Endothelial cell of umbilical vein (primary cell): ENCODE measurements around the gene DCUN1D4. TPM values are rescaled to one million over a fixed set of nuclear protein-coding genes. Genes with fewer than 3 reads are reported as not detected.

Source experiments
- BruUV-seq: library from RNA; stranded (reverse); fragments of 400-500 nt; replicated peaks from 2 replicates; lab custom pipeline; 2021; lab: Mats Ljungman, UMichigan
- CTCF ChIA-PET: fragments of 300-600, 350-600 bp; sonication (Branson Sonifier 250); formaldehyde crosslinking; loops from one replicate; lab custom pipeline; 2021; ENCODE audit warnings: antibody characterized with exemption, inconsistent platforms; lab: Charles Lee
- POLR2A ChIA-PET: fragments of 300-600, 350-600 bp; sonication (Branson Sonifier 250); formaldehyde crosslinking; loops from one replicate; lab custom pipeline; 2021; ENCODE audit warnings: antibody characterized with exemption, inconsistent platforms; lab: Charles Lee
- DNase-seq: peaks from one replicate; pipeline ENCODE4 v3.0.0-alpha.2; 2011; ENCODE audit warnings: low read depth, low spot score
- FAIRE-seq: peaks from 2 replicates; lab custom pipeline; 2011; peaks lifted over from hg19 to GRCh38; lab: Jason Lieb, UNC
- H2AFZ ChIP-seq: 2 replicates; pipeline ENCODE4 v1.6.0; 2012; ENCODE audit warnings: low read depth, low read length, control low read depth, inconsistent platforms
- H3K27ac ChIP-seq: 2 replicates; pipeline ENCODE4 v1.5.1; 2011; ENCODE audit warnings: low read depth, mild to moderate bottlenecking, control low read depth, low read length, moderate library complexity; ENCODE audit not compliant: insufficient read depth
- H3K27me3 ChIP-seq, 2 experiments: 2 replicates each; pipeline versions ENCODE4 v1.6.0 to v1.6.1; 2011; ENCODE audit warnings: low read length in 2 of 2, mixed read lengths in 1 of 2; ENCODE audit not compliant: control insufficient read depth in 2 of 2, insufficient read depth in 2 of 2
- H3K36me3 ChIP-seq, 2 experiments: 2 replicates in 1 of 2; 3 replicates in 1 of 2; pipeline ENCODE4 v1.5.1; 2011; ENCODE audit warnings: low read length in 2 of 2, mild to moderate bottlenecking in 1 of 2, moderate library complexity in 1 of 2; ENCODE audit not compliant: control insufficient read depth in 2 of 2, insufficient read depth in 2 of 2; ENCODE audit errors: extremely low read depth in 1 of 2
- H3K4me1 ChIP-seq: 3 replicates; pipeline ENCODE4 v1.5.1; 2011; ENCODE audit warnings: mild to moderate bottlenecking, low read length; ENCODE audit not compliant: control insufficient read depth, insufficient read depth; ENCODE audit errors: extremely low read depth
- H3K4me2 ChIP-seq: 2 replicates; pipeline ENCODE4 v1.6.1; 2011; ENCODE audit warnings: low read length, control low read depth, mixed read lengths; ENCODE audit not compliant: insufficient read depth
- H3K4me3 ChIP-seq, 3 experiments: fragments of 200-600 bp in 1 of 3; sonication (generic), shearing (Covaris generic) in 1 of 3; replicated peaks in 1 of 3; 2 replicates each; pipeline ENCODE4 v1.5.1; 2011 to 2016; ENCODE audit warnings: control low read depth in 3 of 3, low read length in 3 of 3, mild to moderate bottlenecking in 2 of 3, inconsistent platforms in 1 of 3, low read depth in 1 of 3, moderate library complexity in 1 of 3; ENCODE audit not compliant: insufficient read depth in 1 of 3
- H3K79me2 ChIP-seq: 2 replicates; pipeline ENCODE4 v1.6.0; 2012; ENCODE audit warnings: low read length, inconsistent platforms; ENCODE audit not compliant: control insufficient read depth, insufficient read depth
- H3K9ac ChIP-seq: replicated peaks from 2 replicates; pipeline ENCODE3; 2011; ENCODE audit warnings: low read length, control low read depth; ENCODE audit not compliant: insufficient read depth; ENCODE audit errors: extremely low read depth
- H3K9me1 ChIP-seq: replicated peaks from 3 replicates; pipeline ENCODE4 v1.6.0; 2011; ENCODE audit warnings: mild to moderate bottlenecking, low read length; ENCODE audit not compliant: control insufficient read depth, insufficient read depth; ENCODE audit errors: extremely low read depth
- H3K9me3 ChIP-seq: replicated peaks from 2 replicates; pipeline ENCODE4 v1.5.1; 2012; ENCODE audit warnings: low read length, inconsistent platforms; ENCODE audit not compliant: control insufficient read depth, insufficient read depth
- H4K20me1 ChIP-seq: replicated peaks from 2 replicates; pipeline ENCODE3; 2011; ENCODE audit warnings: mild to moderate bottlenecking, low read length; ENCODE audit not compliant: control insufficient read depth, insufficient read depth; ENCODE audit errors: extremely low read depth
- EZH2 ChIP-seq: IDR thresholded peaks from 2 replicates; pipeline ENCODE4 v1.6.1; 2012; ENCODE audit warnings: borderline replicate concordance, low read depth, mild to moderate bottlenecking, moderate library complexity, low read length, inconsistent platforms; ENCODE audit not compliant: severe bottlenecking
- FOS ChIP-seq: IDR thresholded peaks from 2 replicates; pipeline ENCODE4 v1.6.1; 2011; ENCODE audit warnings: mild to moderate bottlenecking, low read length, moderate library complexity, borderline replicate concordance; ENCODE audit not compliant: insufficient read depth
- GATA2 ChIP-seq: IDR thresholded peaks from 2 replicates; pipeline ENCODE4 v1.7.0; 2011; ENCODE audit warnings: low read depth, mild to moderate bottlenecking, moderate library complexity, mixed read lengths, low read length; ENCODE audit not compliant: insufficient read length, insufficient read depth
- JUN ChIP-seq: IDR thresholded peaks from 2 replicates; pipeline ENCODE4 v1.6.1; 2011; ENCODE audit warnings: borderline replicate concordance, low read depth; ENCODE audit not compliant: insufficient read length, insufficient read depth
- POLR2A ChIP-seq: IDR thresholded peaks from 2 replicates; pipeline ENCODE4 v1.6.1; 2012; ENCODE audit warnings: low read depth, mild to moderate bottlenecking, control low read depth, low read length
- dilution Hi-C: fragments of 300-500 bp; cut with MboI; formaldehyde crosslinking; loops from one replicate; pipeline ENCODE4 v1.15.0; 2019; ENCODE audit warnings: low sequenced_read_pairs; ENCODE audit not compliant: extremely low pct_ligation_motif_present
- intact Hi-C: fragments of 100-400 bp; cut with micrococcal nuclease; formaldehyde crosslinking; loops from one replicate; pipeline ENCODE4 v1.10.0; 2022
- polyA plus RNA-seq, 4 experiments: library from polyadenylated mRNA; depleted of rRNA in 3 of 4; stranded (reverse) in 3 of 4; unstranded in 1 of 4; fragments of >200 nt; gene quantifications; 2 replicates each; pipeline versions ENCODE4 v1.2.1 to v1.2.3, GENCODE V29; 2011 to 2012; ENCODE audit warnings: missing spikeins in 1 of 4
- total RNA-seq: library from RNA; stranded (reverse); gene quantifications from 2 replicates; pipeline ENCODE4 v1.2.3, GENCODE V29; 2021
- TF ChIP-seq, protein P1 (sequence below), 2 donors: IDR thresholded peaks; 1 replicate in 1 of 2; 2 replicates in 1 of 2; pipeline ENCODE4 v1.5.1; 2011; ENCODE audit warnings: low read length in 2 of 2, mild to moderate bottlenecking in 2 of 2, moderate library complexity in 2 of 2, control low read depth in 1 of 2, inconsistent platforms in 1 of 2, low read depth in 1 of 2; ENCODE audit not compliant: insufficient read depth in 1 of 2; ENCODE audit errors: extremely low read depth in 1 of 2

DCUN1D4 gene
- total and polyA plus RNA-seq, 2 donors (not counting 3 experiments of a cell fraction or from before 2014, with no cell fraction given): 24.8 to 50.6 TPM

DNA sequence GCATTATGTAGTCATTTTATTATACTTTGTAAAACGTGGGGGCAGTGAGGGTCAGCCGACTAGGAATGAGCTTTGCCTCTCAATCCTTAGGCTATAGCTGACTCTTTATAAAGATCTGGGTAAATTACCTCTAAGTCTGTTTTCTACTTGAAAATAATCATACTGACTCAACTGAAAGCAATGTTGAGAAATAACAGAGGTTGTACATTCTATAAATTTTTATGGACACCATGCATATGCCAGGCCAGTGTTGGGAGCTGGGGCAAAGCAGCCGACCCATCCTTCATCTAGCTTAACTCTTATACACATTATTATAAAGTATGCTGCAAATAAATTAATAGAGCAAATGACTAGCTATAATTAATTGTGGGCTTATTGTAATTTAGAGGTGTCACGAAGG lies 2.2 kb upstream of the DCUN1D4 start:
- DNase-seq (no peak), FAIRE-seq (no peak)
- Histone ChIP-seq H3K9ac (no peak overlapping the region), H3K4me2 (no peak overlapping the region), H3K27me3 (peaks cover 0 to under 1% of the 10 kb centered on the region in 2 experiments), H2AFZ (no peak overlapping the region), H3K9me3 (no peaks in the 10 kb centered on the region), H3K4me1 (peaks cover 9% of the 10 kb centered on the region), H3K36me3 (no peaks in the 10 kb centered on the region), H3K4me3 (no peak overlapping the region), H4K20me1 (no peaks in the 10 kb centered on the region), H3K79me2 (peaks cover 16% of the 10 kb centered on the region), H3K9me1 (no peaks in the 10 kb centered on the region), H3K27ac (no peak overlapping the region)
- no TSS peak for BruUV-seq
- no peak for TF ChIP-seq GATA2
- TF ChIP-seq JUN: no peak
- TF ChIP-seq, protein P1, sequence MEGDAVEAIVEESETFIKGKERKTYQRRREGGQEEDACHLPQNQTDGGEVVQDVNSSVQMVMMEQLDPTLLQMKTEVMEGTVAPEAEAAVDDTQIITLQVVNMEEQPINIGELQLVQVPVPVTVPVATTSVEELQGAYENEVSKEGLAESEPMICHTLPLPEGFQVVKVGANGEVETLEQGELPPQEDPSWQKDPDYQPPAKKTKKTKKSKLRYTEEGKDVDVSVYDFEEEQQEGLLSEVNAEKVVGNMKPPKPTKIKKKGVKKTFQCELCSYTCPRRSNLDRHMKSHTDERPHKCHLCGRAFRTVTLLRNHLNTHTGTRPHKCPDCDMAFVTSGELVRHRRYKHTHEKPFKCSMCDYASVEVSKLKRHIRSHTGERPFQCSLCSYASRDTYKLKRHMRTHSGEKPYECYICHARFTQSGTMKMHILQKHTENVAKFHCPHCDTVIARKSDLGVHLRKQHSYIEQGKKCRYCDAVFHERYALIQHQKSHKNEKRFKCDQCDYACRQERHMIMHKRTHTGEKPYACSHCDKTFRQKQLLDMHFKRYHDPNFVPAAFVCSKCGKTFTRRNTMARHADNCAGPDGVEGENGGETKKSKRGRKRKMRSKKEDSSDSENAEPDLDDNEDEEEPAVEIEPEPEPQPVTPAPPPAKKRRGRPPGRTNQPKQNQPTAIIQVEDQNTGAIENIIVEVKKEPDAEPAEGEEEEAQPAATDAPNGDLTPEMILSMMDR (IDR thresholded peaks at IDR 0.05; ENCODE audit: extremely low read depth in 1 of 2, insufficient read depth in 1 of 2, low read depth in 1 of 2, low read length in 2 of 2): no peak
- TF ChIP-seq POLR2A: no peak
- no peak for TF ChIP-seq EZH2
- TF ChIP-seq FOS: no peak
- dilution Hi-C loops (no loop called here), intact Hi-C loops (no loop called here)
- ChIA-PET POLR2A (no interaction called here), CTCF (interaction anchor here (1.0 to 1.8 kb wide), 3 partner anchors 9 to 24 kb away, joined by 3 to 5 read pairs (median 3); no protein-coding TSS in a partner anchor)
